Measurements from ENCODE around the gene CALB2. TPM values are rescaled to one million over a fixed set of nuclear protein-coding genes. Genes with fewer than 3 reads are reported as not detected.
A peak's percentile ranks its signal among the peaks of the same experiment; 100 is the strongest.

The CALB2 gene
- polyA plus RNA-seq, 4 donors = 3.3 TPM; not detected in 3

DNA sequence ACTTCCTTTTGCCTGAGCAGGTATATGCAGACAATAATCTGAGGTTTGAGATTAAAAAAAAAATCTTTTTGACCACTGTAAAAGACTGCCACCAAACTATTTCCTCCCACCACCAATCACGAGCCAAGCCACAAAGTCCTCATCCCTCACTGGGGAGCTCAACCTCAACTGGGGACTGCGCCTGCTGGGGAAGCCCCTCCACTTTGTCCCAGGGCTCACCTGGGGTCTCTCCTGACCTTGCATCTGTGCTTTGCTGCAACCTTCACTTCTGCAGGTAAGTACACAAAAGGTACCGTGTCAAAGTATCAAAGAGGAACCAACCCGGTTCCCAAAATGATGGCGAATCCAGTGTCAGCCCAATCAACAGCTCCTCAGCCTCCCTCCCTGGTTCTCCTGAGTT lies 47.8 kb downstream of the CALB2 start:
- no peak overlapping the region for H3K27ac ChIP-seq (ENCODE audit: low read depth in 1 of 3, low read length in 2 of 3)
- peaks cover 0 to 10% (median 7%) of the 10 kb centered on the region in 3 donors for H3K27me3 ChIP-seq (ENCODE audit: control insufficient read depth in 3 of 3, insufficient read depth in 3 of 3, low read length in 3 of 3)
- peaks cover 0 to 7% of the 10 kb centered on the region in 2 donors for H3K9me3 ChIP-seq (ENCODE audit: control insufficient read depth in 2 of 2, insufficient read depth in 1 of 2, low read depth in 1 of 2, low read length in 1 of 2)
- H3K36me3 ChIP-seq (ENCODE audit: control insufficient read depth in 3 of 3, insufficient read depth in 2 of 3, low read depth in 1 of 3, low read length in 3 of 3) = no peaks in the 10 kb centered on the region
- H3K4me1 ChIP-seq (ENCODE audit: control insufficient read depth in 3 of 3, insufficient read depth in 2 of 3, low read depth in 1 of 3, low read length in 2 of 3) = no peaks in the 10 kb centered on the region
- DNase-seq (no peak), FAIRE-seq (no peak)
- no peak overlapping the region for H3K4me3 ChIP-seq (ENCODE audit: low read depth in 1 of 3, low read length in 3 of 3)
- 77 to 84% (median 81%) methylated on average over 5 of the region's 5 CpGs for WGBS, 3 donors

DNA sequence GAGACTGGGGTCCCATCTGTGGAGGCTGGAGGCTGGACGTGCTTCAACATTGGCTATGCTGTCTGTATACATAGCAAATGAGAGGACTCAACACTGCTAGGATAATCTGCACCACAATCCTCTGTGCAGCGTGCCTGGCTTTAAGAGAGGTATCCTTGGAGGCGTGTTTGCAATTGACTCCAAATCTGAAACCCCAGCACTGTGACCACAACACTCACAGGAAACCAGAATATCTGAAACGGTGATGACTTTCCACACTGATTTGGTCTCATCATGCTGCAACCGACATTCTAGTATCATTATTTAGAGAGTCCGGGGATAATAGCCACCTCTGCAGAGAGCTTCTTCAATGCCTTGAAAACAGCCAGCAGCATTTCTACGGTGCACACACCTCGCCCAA lies 48.2 kb downstream of the CALB2 start:
- FAIRE-seq = no peak
- H3K27me3 ChIP-seq (ENCODE audit: control insufficient read depth in 3 of 3, insufficient read depth in 3 of 3, low read length in 3 of 3) = peaks cover 0 to 12% (median 7%) of the 10 kb centered on the region in 3 donors
- no peak overlapping the region for H3K27ac ChIP-seq (ENCODE audit: low read depth in 1 of 3, low read length in 2 of 3)
- H3K4me1 ChIP-seq (ENCODE audit: control insufficient read depth in 3 of 3, insufficient read depth in 2 of 3, low read depth in 1 of 3, low read length in 2 of 3) = no peaks in the 10 kb centered on the region
- no peak overlapping the region for H3K4me3 ChIP-seq (ENCODE audit: low read depth in 1 of 3, low read length in 3 of 3)
- WGBS, 3 donors = 65 to 69% (median 66%) methylated on average over 8 of the region's 8 CpGs
- H3K9me3 ChIP-seq (ENCODE audit: control insufficient read depth in 2 of 2, insufficient read depth in 1 of 2, low read depth in 1 of 2, low read length in 1 of 2) = peaks cover 0 to 7% of the 10 kb centered on the region in 2 donors
- H3K36me3 ChIP-seq (ENCODE audit: control insufficient read depth in 3 of 3, insufficient read depth in 2 of 3, low read depth in 1 of 3, low read length in 3 of 3) = no peaks in the 10 kb centered on the region
- no peak for DNase-seq

DNA sequence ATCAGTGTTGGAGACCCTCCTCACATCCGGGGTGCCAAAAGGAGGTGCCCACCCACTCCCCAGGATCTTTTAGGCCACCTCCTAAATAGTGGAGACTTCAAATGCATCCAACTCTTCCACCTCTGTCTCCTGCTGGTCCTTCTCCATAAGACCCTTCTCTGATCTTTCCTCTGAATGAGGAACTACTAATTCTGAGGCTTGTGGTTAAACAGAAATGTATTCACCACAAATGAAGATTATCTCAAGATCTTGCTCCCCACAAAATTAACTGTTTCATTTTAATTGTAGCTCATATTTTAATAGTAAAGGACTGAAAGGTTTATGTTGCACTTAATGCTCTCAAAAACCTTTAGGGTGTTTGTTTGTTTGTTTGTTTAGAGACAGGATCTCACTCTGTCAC lies 49.2 kb downstream of the CALB2 start:
- H3K4me3 ChIP-seq (ENCODE audit: low read depth in 1 of 3, low read length in 3 of 3) = no peak overlapping the region
- DNase-seq (no peak), FAIRE-seq (no peak)
- H3K9me3 ChIP-seq (ENCODE audit: control insufficient read depth in 2 of 2, insufficient read depth in 1 of 2, low read depth in 1 of 2, low read length in 1 of 2) = peaks cover 0 to 7% of the 10 kb centered on the region in 2 donors
- WGBS, 3 donors = 56 to 76% (median 76%) methylated on average over 1 of the region's 1 CpG
- peaks cover 0 to 20% (median 12%) of the 10 kb centered on the region in 3 donors for H3K27me3 ChIP-seq (ENCODE audit: control insufficient read depth in 3 of 3, insufficient read depth in 3 of 3, low read length in 3 of 3)
- H3K4me1 ChIP-seq (ENCODE audit: control insufficient read depth in 3 of 3, insufficient read depth in 2 of 3, low read depth in 1 of 3, low read length in 2 of 3) = no peaks in the 10 kb centered on the region
- H3K27ac ChIP-seq (ENCODE audit: low read depth in 1 of 3, low read length in 2 of 3) = no peak overlapping the region
- no peaks in the 10 kb centered on the region for H3K36me3 ChIP-seq (ENCODE audit: control insufficient read depth in 3 of 3, insufficient read depth in 2 of 3, low read depth in 1 of 3, low read length in 3 of 3)

DNA sequence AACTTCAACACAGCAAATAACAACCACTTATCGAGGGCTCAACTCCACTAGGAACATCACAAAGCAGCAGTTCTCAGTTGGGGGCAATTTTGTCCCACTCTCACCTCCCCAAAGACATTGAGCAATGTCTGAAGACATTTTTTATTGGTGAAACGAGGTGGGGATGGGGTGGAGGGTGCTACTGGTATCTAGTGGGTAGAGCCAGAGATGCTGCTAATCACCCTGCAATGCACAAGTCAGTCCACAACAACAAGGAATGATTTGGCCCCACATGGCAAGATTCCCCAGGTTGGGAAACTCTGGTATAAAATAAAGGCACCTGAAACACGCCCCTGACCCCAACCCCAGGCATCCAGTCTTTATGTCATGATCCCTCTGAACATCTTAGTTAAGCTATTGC lies 50.0 kb downstream of the CALB2 start:
- DNase-seq (no peak), FAIRE-seq (no peak)
- Histone ChIP-seq H3K4me3 (ENCODE audit: low read depth in 1 of 3, low read length in 3 of 3) (no peak overlapping the region), H3K27ac (ENCODE audit: low read depth in 1 of 3, low read length in 2 of 3) (no peak overlapping the region), H3K36me3 (ENCODE audit: control insufficient read depth in 3 of 3, insufficient read depth in 2 of 3, low read depth in 1 of 3, low read length in 3 of 3) (no peaks in the 10 kb centered on the region), H3K9me3 (ENCODE audit: control insufficient read depth in 2 of 2, insufficient read depth in 1 of 2, low read depth in 1 of 2, low read length in 1 of 2) (peaks cover 0 to 7% of the 10 kb centered on the region in 2 donors), H3K27me3 (ENCODE audit: control insufficient read depth in 3 of 3, insufficient read depth in 3 of 3, low read length in 3 of 3) (peaks cover 0 to 20% (median 12%) of the 10 kb centered on the region in 3 donors), H3K4me1 (ENCODE audit: control insufficient read depth in 3 of 3, insufficient read depth in 2 of 3, low read depth in 1 of 3, low read length in 2 of 3) (no peaks in the 10 kb centered on the region)
- 27 to 41% (median 35%) methylated on average over 3 of the region's 3 CpGs for WGBS, 3 donors

DNA sequence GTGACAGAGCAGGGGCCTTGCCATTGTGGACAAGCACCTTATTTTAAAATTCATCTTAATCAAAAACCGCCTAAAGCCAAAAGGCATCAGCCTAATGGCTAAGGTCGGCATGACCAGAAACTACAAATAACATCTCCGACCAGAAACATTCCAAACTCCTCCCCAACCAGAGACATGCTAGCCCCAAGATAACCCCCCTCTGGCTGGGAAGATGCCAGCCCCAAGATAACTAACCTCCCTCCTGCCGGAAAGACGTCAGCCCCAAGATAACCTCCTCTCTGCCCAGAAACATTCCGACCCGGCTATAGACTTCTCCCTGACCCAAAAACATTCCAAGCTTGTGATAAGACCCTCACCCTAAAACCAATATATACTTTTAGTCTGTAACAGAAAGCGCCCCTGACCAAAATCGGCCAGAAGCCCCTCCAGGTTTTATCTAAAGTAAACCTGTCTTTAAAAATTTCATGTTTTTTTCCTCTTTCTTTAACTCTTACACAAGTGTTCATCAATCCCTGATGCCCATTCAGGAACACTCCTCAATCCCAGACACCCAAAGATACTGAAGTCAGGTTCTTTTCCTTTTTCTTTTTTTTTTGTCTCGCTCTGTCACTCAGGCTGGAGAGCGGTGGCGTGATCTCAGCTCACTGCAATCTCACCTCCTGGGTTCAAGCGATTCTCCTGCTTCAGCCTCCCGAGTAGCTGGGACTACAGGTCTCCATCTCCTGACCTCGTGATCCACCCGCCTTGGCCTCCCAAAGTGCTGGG lies 50.7 kb downstream of the CALB2 start:
- Histone ChIP-seq H3K36me3 (ENCODE audit: control insufficient read depth in 3 of 3, insufficient read depth in 2 of 3, low read depth in 1 of 3, low read length in 3 of 3) (no peaks in the 10 kb centered on the region), H3K4me1 (ENCODE audit: control insufficient read depth in 3 of 3, insufficient read depth in 2 of 3, low read depth in 1 of 3, low read length in 2 of 3) (no peaks in the 10 kb centered on the region), H3K27me3 (ENCODE audit: control insufficient read depth in 3 of 3, insufficient read depth in 3 of 3, low read length in 3 of 3) (peaks cover 0 to 20% (median 12%) of the 10 kb centered on the region in 3 donors), H3K27ac (ENCODE audit: low read depth in 1 of 3, low read length in 2 of 3) (no peak overlapping the region), H3K4me3 (ENCODE audit: low read depth in 1 of 3, low read length in 3 of 3) (no peak overlapping the region), H3K9me3 (ENCODE audit: control insufficient read depth in 2 of 2, insufficient read depth in 1 of 2, low read depth in 1 of 2, low read length in 1 of 2) (peaks cover 0 to 6% of the 10 kb centered on the region in 2 donors)
- no peak for DNase-seq
- 46 to 53% (median 50%) methylated on average over 16 of the region's 16 CpGs for WGBS, 3 donors
- FAIRE-seq = no peak

DNA sequence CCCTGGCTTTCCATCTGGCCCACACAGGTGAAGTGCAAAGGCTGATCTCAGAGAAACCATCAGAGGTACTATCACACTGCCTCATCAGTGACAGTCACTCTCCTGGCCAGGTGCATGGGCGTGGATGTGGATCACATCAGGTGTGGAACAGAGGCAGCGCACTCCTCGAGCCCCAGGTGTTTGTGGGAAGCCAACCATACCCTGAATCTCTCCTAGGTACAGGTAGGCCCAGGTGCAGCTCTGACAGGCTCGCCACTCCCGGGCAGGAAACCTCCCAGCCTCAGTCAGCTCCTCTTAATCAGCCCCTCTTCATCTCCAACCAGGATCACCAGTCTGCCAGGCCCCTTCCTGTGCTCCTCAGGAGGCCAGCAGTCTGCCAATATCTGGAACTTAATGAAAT lies 51.6 kb downstream of the CALB2 start:
- WGBS, 3 donors = 54 to 73% (median 66%) methylated on average over 5 of the region's 5 CpGs
- no peak overlapping the region for H3K27ac ChIP-seq (ENCODE audit: low read depth in 1 of 3, low read length in 2 of 3)
- no peak for DNase-seq
- peaks cover 0 to 20% (median 8%) of the 10 kb centered on the region in 3 donors for H3K27me3 ChIP-seq (ENCODE audit: control insufficient read depth in 3 of 3, insufficient read depth in 3 of 3, low read length in 3 of 3)
- H3K36me3 ChIP-seq (ENCODE audit: control insufficient read depth in 3 of 3, insufficient read depth in 2 of 3, low read depth in 1 of 3, low read length in 3 of 3) = no peaks in the 10 kb centered on the region
- H3K4me1 ChIP-seq (ENCODE audit: control insufficient read depth in 3 of 3, insufficient read depth in 2 of 3, low read depth in 1 of 3, low read length in 2 of 3) = no peaks in the 10 kb centered on the region
- no peak for FAIRE-seq
- H3K4me3 ChIP-seq (ENCODE audit: low read depth in 1 of 3, low read length in 3 of 3) = no peak overlapping the region
- no peaks in the 10 kb centered on the region for H3K9me3 ChIP-seq (ENCODE audit: control insufficient read depth in 2 of 2, insufficient read depth in 1 of 2, low read depth in 1 of 2, low read length in 1 of 2)

DNA sequence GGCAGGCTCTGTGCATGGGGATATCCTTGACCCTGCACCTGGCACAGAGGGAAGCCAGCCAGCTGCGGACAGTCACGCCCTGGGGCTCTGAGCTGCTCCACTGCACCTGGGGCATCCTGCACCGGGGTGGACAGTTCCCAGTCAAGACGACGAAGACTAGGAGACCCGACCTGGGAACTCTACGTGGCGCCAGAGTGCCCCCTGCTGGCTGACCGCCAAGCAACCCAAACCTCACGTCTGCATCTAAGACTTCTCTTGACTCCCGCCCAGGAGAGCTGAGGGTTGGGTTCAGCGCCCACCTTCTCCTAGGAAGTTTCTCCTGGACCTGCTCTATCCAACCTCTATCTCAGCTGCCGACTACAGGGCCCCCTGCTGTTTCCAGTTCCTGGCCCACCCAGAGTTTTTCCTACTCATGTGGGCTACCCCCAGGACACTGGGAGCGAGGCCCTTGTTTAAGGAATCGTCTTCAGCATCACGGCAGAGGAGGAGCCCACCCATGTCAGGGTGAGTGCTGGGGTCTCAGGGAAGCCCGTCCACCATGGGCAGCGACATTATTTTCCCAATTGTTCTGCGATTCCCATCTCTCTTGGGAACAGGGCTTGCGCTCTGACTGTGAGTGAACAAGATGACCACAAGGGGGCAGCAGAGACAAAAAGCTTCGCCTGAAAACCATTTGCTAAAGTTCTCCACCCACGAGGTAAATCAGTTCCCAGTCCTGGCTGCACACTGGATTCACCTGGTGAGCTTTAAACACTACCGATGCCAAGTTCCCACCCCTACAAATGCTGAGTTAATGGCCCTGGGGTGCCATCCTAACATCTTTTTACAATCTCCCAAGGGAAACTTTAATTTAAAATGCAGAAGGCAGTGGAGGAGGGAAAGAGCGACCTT lies 54.0 kb downstream of the CALB2 start:
- FAIRE-seq (no peak), DNase-seq (peak; percentile 78)
- H3K36me3 ChIP-seq (ENCODE audit: control insufficient read depth in 3 of 3, insufficient read depth in 2 of 3, low read depth in 1 of 3, low read length in 3 of 3) = no peaks in the 10 kb centered on the region
- 8 to 9% (median 8%) methylated on average over 24 of the region's 24 CpGs for WGBS, 3 donors
- H3K27ac ChIP-seq (ENCODE audit: low read depth in 1 of 3, low read length in 2 of 3) = no peak overlapping the region
- no peaks in the 10 kb centered on the region for H3K9me3 ChIP-seq (ENCODE audit: control insufficient read depth in 2 of 2, insufficient read depth in 1 of 2, low read depth in 1 of 2, low read length in 1 of 2)
- no peak overlapping the region for H3K4me3 ChIP-seq (ENCODE audit: low read depth in 1 of 3, low read length in 3 of 3)
- peaks cover 0 to 20% (median 8%) of the 10 kb centered on the region in 3 donors for H3K27me3 ChIP-seq (ENCODE audit: control insufficient read depth in 3 of 3, insufficient read depth in 3 of 3, low read length in 3 of 3)
- H3K4me1 ChIP-seq (ENCODE audit: control insufficient read depth in 3 of 3, insufficient read depth in 2 of 3, low read depth in 1 of 3, low read length in 2 of 3) = no peaks in the 10 kb centered on the region

DNA sequence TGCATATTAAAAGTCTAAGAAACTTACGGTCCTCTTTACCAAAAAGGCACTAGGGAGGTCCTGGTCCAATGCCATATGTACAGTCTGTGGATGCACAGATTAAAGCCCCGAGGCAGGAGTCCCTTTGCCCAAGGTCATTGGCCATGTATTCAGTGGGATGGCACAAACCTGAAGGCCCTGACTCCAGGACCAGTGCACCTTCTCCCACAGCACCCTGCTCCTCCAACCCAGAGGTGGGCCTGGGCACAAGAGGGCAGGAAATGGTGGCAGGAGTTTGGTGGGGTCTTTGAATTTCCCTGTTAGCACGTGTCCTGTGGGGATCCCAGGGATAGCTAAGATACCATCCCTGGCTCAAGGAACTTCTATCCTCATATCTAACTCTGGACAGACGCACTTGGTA lies 54.8 kb downstream of the CALB2 start:
- no peaks in the 10 kb centered on the region for H3K36me3 ChIP-seq (ENCODE audit: control insufficient read depth in 3 of 3, insufficient read depth in 2 of 3, low read depth in 1 of 3, low read length in 3 of 3)
- H3K27ac ChIP-seq (ENCODE audit: low read depth in 1 of 3, low read length in 2 of 3) = no peak overlapping the region
- no peaks in the 10 kb centered on the region for H3K9me3 ChIP-seq (ENCODE audit: control insufficient read depth in 2 of 2, insufficient read depth in 1 of 2, low read depth in 1 of 2, low read length in 1 of 2)
- H3K4me3 ChIP-seq (ENCODE audit: low read depth in 1 of 3, low read length in 3 of 3) = no peak overlapping the region
- DNase-seq = no peak
- WGBS, 3 donors = 58 to 68% (median 62%) methylated on average over 4 of the region's 4 CpGs
- H3K27me3 ChIP-seq (ENCODE audit: control insufficient read depth in 3 of 3, insufficient read depth in 3 of 3, low read length in 3 of 3) = peaks cover 0 to 22% (median 12%) of the 10 kb centered on the region in 3 donors
- no peak for FAIRE-seq
- H3K4me1 ChIP-seq (ENCODE audit: control insufficient read depth in 3 of 3, insufficient read depth in 2 of 3, low read depth in 1 of 3, low read length in 2 of 3) = no peaks in the 10 kb centered on the region

Measured in small intestine (tissue), 7 donors.